SIG-M5 (cell line): ENCODE data around the gene PRAF2.

Experiments
- DNase-seq: peaks from one replicate; lab custom pipeline; 2025; lab: John Stamatoyannopoulos, UW

PRAF2 gene, protein sequence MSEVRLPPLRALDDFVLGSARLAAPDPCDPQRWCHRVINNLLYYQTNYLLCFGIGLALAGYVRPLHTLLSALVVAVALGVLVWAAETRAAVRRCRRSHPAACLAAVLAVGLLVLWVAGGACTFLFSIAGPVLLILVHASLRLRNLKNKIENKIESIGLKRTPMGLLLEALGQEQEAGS

DNA sequence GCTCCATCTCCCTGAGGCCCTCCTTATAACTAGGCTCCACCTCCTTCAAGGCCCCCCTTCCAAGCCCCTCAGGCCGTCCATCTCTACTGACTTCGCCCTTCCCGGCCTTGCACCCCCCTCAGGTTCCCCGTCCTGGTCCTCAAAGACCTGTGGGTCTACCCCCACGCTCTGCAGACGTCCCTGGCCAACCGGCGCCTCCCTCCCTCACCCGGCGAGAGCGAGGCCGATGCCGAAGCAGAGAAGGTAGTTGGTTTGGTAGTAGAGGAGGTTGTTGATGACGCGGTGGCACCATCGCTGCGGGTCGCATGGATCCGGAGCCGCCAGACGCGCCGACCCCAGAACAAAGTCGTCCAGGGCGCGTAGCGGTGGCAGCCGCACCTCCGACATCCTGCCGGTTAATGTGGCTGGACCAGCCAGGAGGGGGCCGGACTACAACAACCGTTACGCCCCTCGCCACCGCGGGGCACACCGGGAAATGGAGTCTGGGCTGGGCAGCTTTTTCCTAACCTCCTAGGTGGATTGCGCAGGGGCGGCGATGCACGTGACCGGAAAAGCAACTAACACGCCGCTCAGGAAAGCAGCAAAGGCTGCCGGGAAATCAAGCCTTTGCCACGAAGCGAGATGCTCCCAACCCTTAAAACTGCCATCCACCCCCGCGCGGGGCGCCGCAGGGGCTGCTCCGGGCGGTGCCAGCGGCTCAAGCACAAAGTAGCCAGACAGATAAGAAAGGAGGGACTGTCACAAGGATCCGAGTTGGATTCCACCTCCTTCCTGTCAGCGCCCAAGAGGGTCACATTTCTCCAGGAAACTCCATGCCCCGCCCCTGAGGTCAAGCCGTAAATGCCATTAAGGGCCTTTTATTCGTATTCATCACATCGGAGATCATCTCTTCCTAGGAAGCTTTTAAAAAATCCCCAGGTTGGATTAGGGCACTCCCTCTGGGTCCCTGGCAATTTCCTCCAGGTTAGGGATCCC is at the start of gene PRAF2:
PRAF2 (minus strand) TSS at position 402 of the 975 bp plus-strand sequence; CDS start at position 387, 15 bp downstream.
- peak; percentile 31 for DNase-seq

- DNase-seq = no peak
Observed at GRCh38 chrX:49122499-49122898, 48.7 kb upstream of the PRAF2 start.

DNA sequence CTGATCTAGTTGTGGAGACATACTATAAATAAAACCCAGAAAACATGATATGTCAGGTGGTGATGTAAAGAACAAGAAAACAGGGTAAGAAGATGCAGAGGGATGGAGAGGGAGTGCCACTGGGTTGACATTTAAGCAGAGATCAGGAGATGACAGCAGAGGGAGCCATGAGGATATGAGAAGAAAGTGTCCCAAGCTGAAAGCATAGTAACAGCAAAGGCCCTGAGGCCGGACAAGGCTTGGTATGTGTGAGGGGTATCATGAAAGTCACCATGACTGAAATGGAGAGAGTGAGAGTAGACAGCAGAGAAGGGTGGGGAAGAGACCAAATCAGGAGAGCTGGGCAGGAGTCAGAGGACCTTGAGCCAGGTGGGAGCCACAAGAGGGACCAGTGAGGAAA is 46.3 kb upstream of the PRAF2 start:
- no peak for DNase-seq

DNA sequence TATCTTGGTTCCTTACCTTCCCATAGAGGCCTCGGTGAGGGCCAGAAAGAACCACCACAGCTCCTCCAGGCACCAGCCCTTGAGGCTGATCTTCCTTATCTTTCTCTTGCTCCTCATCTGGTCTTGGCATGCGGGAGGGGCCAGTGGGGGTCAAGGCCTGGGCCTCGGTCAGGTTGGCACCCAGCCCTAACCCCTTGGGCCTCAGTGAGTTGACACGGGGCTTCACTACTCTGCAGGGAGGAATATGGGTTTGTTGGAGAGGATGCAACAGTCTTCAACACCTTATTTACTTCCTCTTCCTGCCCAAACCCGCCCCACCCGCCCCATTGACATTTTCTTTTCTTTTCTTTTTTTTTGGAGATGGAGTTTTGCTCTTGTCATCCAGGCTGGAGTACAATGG is 43.8 kb upstream of the PRAF2 start:
- DNase-seq = no peak

DNA sequence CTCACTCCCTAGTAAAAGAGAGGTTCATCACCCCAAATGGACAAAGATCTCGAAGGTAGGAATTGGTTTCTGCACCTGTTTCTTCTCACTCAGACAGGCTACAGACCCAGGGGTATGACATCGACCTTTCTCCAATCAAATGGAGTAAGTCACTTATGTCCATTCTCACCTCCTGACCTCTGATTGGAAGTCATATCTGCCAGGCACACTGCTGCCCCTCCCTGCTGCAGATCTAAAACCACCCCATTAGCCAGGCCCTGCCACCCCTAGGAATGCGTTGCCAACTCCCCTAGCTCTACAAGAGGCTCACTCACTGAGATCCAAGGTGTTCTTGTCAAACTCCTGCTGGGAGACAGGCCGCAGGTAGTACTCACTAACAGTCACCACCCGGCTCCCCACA is 42.9 kb upstream of the PRAF2 start:
- no peak for DNase-seq

- no peak for DNase-seq
Observed at GRCh38 chrX:49116076-49116475, 42.3 kb upstream of the PRAF2 start.

DNA sequence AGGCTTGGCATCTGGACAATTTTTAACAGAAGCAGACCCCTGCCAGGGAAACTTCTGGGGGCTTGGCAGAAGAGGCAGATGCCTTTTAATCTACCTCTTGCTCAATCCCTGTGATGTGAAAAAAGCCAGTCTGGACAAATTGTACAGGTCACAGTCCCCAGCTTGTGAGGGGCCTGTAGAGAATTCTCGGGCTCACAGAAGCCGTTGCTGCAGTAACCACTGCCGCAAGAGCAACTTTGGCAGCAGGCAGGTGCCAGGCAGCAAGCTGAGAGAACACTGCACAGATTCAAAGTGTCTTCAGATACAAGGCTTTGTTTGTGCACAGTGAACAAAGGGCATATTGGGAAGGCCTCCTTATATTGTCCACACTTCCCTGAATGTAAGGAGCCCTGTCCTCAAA is 38.0 kb upstream of the PRAF2 start:
- no peak for DNase-seq

DNA sequence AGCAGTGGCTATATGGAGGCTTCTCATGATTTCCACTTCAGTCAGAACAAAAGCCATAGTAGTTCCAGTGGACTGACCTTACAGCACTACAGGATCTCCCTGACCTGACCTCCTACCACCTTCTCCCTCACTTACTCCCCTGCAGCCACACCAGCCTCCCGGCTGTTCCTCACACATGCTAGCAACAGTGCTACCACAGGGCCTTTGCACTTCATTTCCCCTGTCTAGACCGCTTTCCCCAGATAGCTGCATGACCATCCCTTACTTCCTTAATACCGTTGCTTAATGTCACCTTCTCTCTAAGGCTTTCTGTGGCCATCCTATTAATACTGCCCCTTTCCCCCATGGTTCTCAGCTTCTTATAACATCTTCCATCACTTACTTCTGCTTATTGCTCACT is 36.6 kb upstream of the PRAF2 start:
- DNase-seq = no peak

GRCh38 chrX:49108641-49109040 is 34.8 kb upstream of the PRAF2 start:
- no peak for DNase-seq

GRCh38 chrX:49106930-49107329 is 33.1 kb upstream of the PRAF2 start:
- DNase-seq = no peak

GRCh38 chrX:49106296-49106695 is 32.5 kb upstream of the PRAF2 start:
- DNase-seq = no peak

- DNase-seq = no peak
Observed at GRCh38 chrX:49103637-49104036, 29.8 kb upstream of the PRAF2 start.

- no peak for DNase-seq
Observed at GRCh38 chrX:49102190-49102589, 28.4 kb upstream of the PRAF2 start.

DNA sequence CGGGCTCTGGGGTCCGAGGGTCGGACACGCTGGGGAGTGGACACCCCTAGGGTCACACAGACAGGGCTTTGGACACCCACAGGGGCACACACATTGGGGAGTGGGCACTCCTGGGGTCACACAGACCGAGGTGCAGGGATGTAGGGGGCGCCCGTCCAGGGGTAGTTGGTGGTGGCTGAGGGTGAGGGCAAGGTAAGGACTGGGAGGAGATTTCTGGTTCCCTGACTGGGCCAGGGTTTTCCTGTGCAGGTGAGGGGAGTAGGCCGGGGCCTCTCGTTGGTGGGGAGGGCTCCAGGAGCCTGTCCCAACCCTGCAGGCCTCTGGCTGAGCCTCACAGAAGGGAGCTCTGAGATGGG is 27.8 kb upstream of the PRAF2 start:
- no peak for DNase-seq

DNA sequence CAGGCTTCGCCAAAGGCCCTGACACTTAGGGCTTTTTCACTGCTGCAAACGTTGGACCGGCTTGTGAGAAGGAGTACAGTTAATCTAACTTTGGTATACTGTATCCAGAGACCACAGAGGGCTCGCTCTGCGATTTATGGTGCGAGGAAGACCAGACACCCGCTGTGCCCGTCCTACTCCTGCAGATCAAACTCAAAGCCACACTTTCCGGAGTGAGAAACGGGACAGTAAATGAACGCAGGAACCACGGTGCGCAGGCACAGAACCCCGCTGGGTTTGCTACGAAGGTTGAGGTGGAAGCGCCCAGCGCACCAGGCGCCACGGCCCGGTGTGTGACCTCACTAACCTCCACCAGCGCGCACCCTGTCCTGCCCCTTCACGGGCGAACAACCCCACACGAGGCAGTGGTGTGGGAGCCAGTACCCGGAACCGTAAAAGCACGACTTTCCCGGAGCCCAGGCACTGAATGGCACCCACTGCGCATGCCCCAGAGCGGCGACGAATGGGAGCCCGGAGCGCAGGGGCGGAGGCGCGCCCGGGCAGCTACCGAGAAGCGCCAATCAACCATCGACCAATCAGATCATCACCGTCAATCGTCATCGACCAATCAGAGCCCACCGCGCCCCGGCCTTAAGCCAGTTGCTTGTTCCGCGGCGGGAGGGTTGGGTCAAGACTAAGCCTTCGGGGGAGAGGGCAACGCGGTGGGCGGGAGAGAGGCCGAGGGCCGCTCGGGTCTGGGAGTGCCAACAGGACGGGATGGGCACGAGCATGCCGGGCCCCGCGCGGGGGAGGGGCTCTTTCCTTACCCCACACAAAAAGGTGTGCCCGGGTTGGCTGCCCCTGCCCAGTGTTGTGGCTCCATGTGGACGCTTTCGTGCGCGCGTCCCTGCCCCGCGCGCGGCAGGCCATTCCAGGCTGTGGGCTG is 27.2 kb upstream of the PRAF2 start:
- peak; percentile 57 for DNase-seq

GRCh38 chrX:49096419-49096818 is 22.6 kb upstream of the PRAF2 start:
- no peak for DNase-seq

DNA sequence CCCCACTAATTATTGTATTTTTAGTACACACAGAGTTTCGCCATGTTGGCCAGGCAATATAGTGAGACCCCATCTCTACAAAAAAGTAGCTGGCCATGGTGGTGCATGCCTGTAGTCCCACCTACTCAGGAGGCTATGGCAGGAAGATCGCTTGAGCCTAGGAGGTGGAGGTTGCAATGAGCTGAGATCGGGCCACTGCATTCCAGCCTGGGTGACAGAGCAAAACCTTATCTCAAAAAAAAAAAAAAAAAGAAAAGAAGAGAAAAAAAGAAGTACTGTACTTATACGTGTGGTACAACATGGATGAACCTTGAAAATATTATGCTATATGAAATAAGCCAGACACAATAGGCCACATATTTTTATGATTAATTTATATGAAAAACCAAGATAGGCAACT is 15.8 kb upstream of the PRAF2 start:
- no peak for DNase-seq

DNA sequence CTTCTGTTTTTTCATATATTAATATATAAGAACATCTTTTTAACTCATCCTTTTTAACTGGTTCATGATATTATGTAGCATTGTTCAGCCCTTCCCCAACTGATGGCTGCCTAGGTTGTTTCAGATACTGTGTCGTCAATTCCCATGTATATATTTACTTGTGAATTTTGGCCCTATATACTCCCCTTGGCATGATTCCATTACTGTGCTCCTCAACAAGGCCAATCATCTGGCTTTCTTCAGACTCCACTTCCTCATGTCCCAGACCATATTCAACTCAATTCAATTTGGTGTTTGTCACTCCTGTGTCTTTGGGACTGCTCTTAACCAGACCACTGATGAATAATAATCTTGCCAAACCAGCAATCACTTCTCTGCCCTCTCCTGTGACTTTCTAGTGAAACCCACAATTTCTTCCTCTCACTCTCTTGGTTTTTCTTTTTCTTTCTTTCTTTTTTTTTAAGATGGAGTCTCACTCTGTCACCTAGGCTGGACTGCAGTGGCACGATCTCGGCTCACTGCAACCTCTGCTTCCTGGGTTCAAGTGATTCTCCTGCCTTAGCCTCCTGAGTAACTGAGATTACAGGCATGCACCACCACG is 8.6 kb upstream of the PRAF2 start:
- DNase-seq = no peak

- DNase-seq = no peak
Observed at GRCh38 chrX:49079489-49080428, 6.0 kb upstream of the PRAF2 start, which contains the start of gene WDR45. WDR45 (minus strand) TSS chrX:49079887; CDS start chrX:49078095, 1,792 bp downstream.

- no peak for DNase-seq
Observed at GRCh38 chrX:49077941-49078340, 4.1 kb upstream of the PRAF2 start.

DNA sequence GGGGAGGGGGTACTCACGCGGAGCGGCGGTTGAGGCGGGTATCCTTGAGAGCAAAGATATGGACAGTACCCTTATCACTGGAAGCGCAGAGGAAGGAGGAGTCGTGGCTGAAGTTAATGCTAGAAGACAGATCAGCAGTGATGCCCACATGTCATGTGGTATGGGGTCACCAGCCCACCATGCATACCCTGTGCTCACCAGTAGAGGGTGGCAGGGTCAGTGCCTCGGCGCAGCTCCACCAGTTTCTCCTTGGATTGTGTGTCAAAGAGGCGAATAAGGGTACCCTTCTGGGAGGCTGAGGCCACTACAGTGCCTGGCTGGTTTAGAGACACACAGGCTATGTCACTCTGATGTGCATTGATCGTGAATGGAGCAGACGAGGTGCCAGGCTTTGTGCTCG is 1.5 kb upstream of the PRAF2 start:
- DNase-seq = no peak
